Left ventricle myocardium inferior (tissue), 1 donor: ENCODE measurements around the gene PDLIM5. TPM values are rescaled to one million over a fixed set of nuclear protein-coding genes. Genes with fewer than 3 reads are reported as not detected.
"Not testable (repeated sequence)": the region's sequence is repeated elsewhere in the genome, so short reads cannot be mapped to it uniquely, and the experiment has no call there.

Experiments used
- DNase-seq: peaks from one replicate; pipeline ENCODE4 v3.0.0-alpha.2; 2020
- H3K27ac ChIP-seq: fragments of 200-600 bp; replicated peaks from 2 replicates; pipeline ENCODE4 v1.8.0; 2021
- H3K27me3 ChIP-seq: fragments of 200-600 bp; 2 replicates; pipeline ENCODE4 v1.8.0; 2021; ENCODE audit warnings: low read depth
- H3K36me3 ChIP-seq: fragments of 200-600 bp; 2 replicates; pipeline ENCODE4 v1.8.0; 2021
- H3K4me1 ChIP-seq: fragments of 200-600 bp; 2 replicates; pipeline ENCODE4 v1.8.0; 2021
- H3K4me3 ChIP-seq: fragments of 200-600 bp; 2 replicates; pipeline ENCODE4 v1.8.0; 2021; ENCODE audit warnings: mild to moderate bottlenecking, moderate library complexity
- H3K9me3 ChIP-seq: fragments of 200-600 bp; replicated peaks from 2 replicates; pipeline ENCODE4 v1.8.0; 2021
- intact Hi-C: fragments of 100-400 bp; cut with micrococcal nuclease; formaldehyde crosslinking; loops from one replicate; pipeline ENCODE4 v1.11.0; 2022
- total RNA-seq: library from RNA; stranded (reverse); fragmentation: NEBNext Ultra II Directional; extraction: Animal tissue kit (Norgen Biotek cat#: 25700); gene quantifications from one replicate; pipeline ENCODE4 v1.2.1, GENCODE V29; 2021
- TF ChIP-seq, protein P1 (sequence below): fragments of 200-600 bp; IDR thresholded peaks from 2 replicates; pipeline ENCODE4 v1.8.0; 2021; ENCODE audit warnings: antibody characterized with exemption, mild to moderate bottlenecking, borderline replicate concordance
- donor health status: DM: no; HTN: yes; CAD: no; lungs with severe emphysema.

PDLIM5 gene
- total RNA-seq, 1 donor from 2014 or later, result 982 TPM

GRCh38 chr4:94653095-94653649 lies 201.4 kb downstream of the PDLIM5 start:
- Histone ChIP-seq H3K27me3 (no peaks in the 10 kb centered on the region), H3K27ac (peak overlapping the region; percentile 21), H3K9me3 (no peaks in the 10 kb centered on the region), H3K4me1 (peaks cover 52% of the 10 kb centered on the region), H3K36me3 (peaks cover 37% of the 10 kb centered on the region), H3K4me3 (no peak overlapping the region)
- intact Hi-C loops, result no loop called here
- TF ChIP-seq, protein P1, sequence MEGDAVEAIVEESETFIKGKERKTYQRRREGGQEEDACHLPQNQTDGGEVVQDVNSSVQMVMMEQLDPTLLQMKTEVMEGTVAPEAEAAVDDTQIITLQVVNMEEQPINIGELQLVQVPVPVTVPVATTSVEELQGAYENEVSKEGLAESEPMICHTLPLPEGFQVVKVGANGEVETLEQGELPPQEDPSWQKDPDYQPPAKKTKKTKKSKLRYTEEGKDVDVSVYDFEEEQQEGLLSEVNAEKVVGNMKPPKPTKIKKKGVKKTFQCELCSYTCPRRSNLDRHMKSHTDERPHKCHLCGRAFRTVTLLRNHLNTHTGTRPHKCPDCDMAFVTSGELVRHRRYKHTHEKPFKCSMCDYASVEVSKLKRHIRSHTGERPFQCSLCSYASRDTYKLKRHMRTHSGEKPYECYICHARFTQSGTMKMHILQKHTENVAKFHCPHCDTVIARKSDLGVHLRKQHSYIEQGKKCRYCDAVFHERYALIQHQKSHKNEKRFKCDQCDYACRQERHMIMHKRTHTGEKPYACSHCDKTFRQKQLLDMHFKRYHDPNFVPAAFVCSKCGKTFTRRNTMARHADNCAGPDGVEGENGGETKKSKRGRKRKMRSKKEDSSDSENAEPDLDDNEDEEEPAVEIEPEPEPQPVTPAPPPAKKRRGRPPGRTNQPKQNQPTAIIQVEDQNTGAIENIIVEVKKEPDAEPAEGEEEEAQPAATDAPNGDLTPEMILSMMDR, result no peak
- DNase-seq, result no peak

GRCh38 chr4:94653984-94654609 lies 202.4 kb downstream of the PDLIM5 start:
- H3K27me3 ChIP-seq, result no peaks in the 10 kb centered on the region
- H3K4me3 ChIP-seq, result no peak overlapping the region
- H3K27ac ChIP-seq, result no peak overlapping the region
- no peak for DNase-seq
- TF ChIP-seq, protein P1, result no peak
- peaks cover 40% of the 10 kb centered on the region for H3K36me3 ChIP-seq
- intact Hi-C loops, result no loop called here
- H3K9me3 ChIP-seq, result no peaks in the 10 kb centered on the region
- H3K4me1 ChIP-seq, result peaks cover 45% of the 10 kb centered on the region

DNA sequence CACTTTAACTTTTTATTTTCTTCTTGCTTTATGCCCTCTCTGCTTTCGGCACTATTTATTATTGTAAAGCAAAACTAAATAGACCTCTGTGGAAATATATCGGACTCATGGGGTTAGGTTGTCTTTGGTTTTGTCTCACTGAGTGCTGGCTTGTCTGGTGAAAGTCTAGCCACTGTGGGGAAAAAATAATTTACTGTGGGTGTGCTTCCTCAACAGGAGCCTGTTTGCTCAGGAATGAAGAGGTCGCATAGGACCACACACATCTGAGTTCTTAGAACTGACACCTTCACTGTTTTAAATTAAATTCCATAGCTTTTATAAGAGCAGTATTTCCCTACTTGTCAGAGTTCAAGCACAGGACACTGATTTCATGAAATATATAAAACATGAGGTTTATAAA lies 203.0 kb downstream of the PDLIM5 start:
- Histone ChIP-seq H3K27me3 (no peaks in the 10 kb centered on the region), H3K36me3 (peaks cover 41% of the 10 kb centered on the region), H3K9me3 (no peaks in the 10 kb centered on the region), H3K4me3 (no peak overlapping the region), H3K27ac (no peak overlapping the region), H3K4me1 (peaks cover 39% of the 10 kb centered on the region)
- DNase-seq, result no peak
- intact Hi-C loops, result no loop called here
- TF ChIP-seq, protein P1, result no peak

DNA sequence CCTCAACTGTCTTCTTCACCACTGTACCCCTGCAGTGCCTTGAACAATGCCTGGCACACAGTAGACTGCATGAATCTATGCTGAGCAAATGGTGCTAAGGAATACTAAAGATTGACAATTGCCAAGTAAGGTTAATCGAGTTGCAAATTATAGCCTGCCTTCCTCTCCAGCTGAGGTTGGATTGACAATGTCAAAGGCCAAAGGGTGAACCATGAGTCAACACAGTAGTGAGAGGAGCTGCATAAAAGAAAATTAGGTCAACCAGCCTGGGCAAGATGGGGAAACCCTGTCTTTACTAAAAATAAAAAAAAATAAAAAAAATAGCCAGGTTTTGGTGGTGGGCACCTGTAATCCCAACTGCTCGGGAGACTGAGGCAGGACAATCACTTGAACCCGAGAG lies 208.9 kb downstream of the PDLIM5 start:
- TF ChIP-seq, protein P1, result no peak
- Histone ChIP-seq H3K9me3 (no peaks in the 10 kb centered on the region), H3K27me3 (no peaks in the 10 kb centered on the region), H3K27ac (no peak overlapping the region), H3K4me3 (no peak overlapping the region), H3K36me3 (peaks cover 88% of the 10 kb centered on the region), H3K4me1 (no peaks in the 10 kb centered on the region)
- intact Hi-C loops, result no loop called here
- DNase-seq, result no peak

DNA sequence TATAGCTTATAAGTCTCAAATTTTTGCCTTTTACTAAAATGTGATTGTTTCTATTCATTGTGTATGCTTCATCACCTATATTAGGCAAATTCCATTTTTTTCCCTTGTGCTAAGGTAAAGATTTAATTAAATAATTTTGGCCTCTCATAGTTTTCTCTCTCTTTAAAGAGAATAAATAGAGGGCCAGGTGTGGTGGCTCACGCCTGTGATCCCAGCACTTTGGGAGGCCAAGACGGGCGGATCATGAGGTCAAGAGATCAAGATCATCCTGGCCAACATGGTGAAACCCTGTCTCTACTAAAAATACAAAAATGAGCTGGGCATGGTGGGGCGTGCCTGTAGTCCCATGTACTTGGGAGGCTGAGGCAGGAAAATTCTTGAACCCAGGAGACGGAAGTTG lies 213.3 kb downstream of the PDLIM5 start:
- DNase-seq, H3K4me1 ChIP-seq, H3K27me3 ChIP-seq, H3K4me3 ChIP-seq, H3K27ac ChIP-seq, intact Hi-C loops, H3K9me3 ChIP-seq: not testable (repeated sequence)
- peaks cover 81% of the 10 kb centered on the region for H3K36me3 ChIP-seq
